Chondrocyte (in vitro differentiated cells): ENCODE results near the gene CP. TPM values are rescaled to one million over a fixed set of nuclear protein-coding genes. Genes with fewer than 3 reads are reported as not detected.
A peak's percentile ranks its signal among the peaks of the same experiment; 100 is the strongest.

Experiments used
- DNase-seq: peaks from one replicate; pipeline ENCODE4 v3.0.0; 2021; ENCODE audit warnings: mixed read lengths, low spot score
- H3K27ac Mint-ChIP-seq: one replicate; pipeline ENCODE4 v1.8.0; 2021; ENCODE audit warnings: mild to moderate bottlenecking, moderate library complexity, mixed read lengths; ENCODE audit not compliant: unreplicated experiment
- H3K27me3 Mint-ChIP-seq: 2 replicates; pipeline ENCODE4 v1.8.0; 2021; ENCODE audit warnings: low read depth, mixed read lengths
- H3K36me3 Mint-ChIP-seq: 2 replicates; pipeline ENCODE4 v1.8.0; 2021; ENCODE audit warnings: low read depth, mixed read lengths
- H3K4me1 Mint-ChIP-seq: 2 replicates; pipeline ENCODE4 v1.8.0; 2021; ENCODE audit warnings: low read depth, mild to moderate bottlenecking, mixed read lengths
- H3K4me3 Mint-ChIP-seq: one replicate; pipeline ENCODE4 v1.8.0; 2021; ENCODE audit warnings: mild to moderate bottlenecking, moderate library complexity, mixed read lengths; ENCODE audit not compliant: unreplicated experiment
- H3K9me3 Mint-ChIP-seq: 2 replicates; pipeline ENCODE4 v1.8.0; 2021; ENCODE audit warnings: low read depth, mixed read lengths
- CTCF ChIP-seq: fragments of 200-600 bp; sonication (generic); IDR thresholded peaks from 2 replicates; pipeline ENCODE4 v1.5.0; 2021; ENCODE audit warnings: antibody characterized with exemption, mild to moderate bottlenecking, moderate library complexity
- total RNA-seq: library from RNA; stranded (reverse); gene quantifications from 3 replicates; pipeline ENCODE4 v1.2.1, GENCODE V29; 2021

CP gene
- total RNA-seq, 1 donor from 2014 or later: not detected

GRCh38 chr3:149181182-149181581 is 40.4 kb downstream of the CP start:
- Mint-ChIP-seq H3K4me1 (peaks cover 9% of the 10 kb centered on the region), H3K27ac (no peak overlapping the region), H3K4me3 (no peak overlapping the region), H3K36me3 (peaks cover 5% of the 10 kb centered on the region), H3K9me3 (peaks cover 3% of the 10 kb centered on the region), H3K27me3 (no peaks in the 10 kb centered on the region)
- no peak for TF ChIP-seq CTCF
- DNase-seq: no peak

- Mint-ChIP-seq H3K27ac (no peak overlapping the region), H3K36me3 (peaks cover 5% of the 10 kb centered on the region), H3K27me3 (no peaks in the 10 kb centered on the region), H3K4me3 (no peak overlapping the region), H3K4me1 (peaks cover 9% of the 10 kb centered on the region), H3K9me3 (peaks cover 3% of the 10 kb centered on the region)
- DNase-seq: no peak
- TF ChIP-seq CTCF: peak; percentile 13
Measured at GRCh38 chr3:149180057-149180573, 41.5 kb downstream of the CP start.

GRCh38 chr3:149179220-149179619 is 42.4 kb downstream of the CP start:
- Mint-ChIP-seq H3K9me3 (peaks cover 3% of the 10 kb centered on the region), H3K36me3 (peaks cover 9% of the 10 kb centered on the region), H3K27ac (peak overlapping the region; percentile 64), H3K4me1 (peaks cover 13% of the 10 kb centered on the region), H3K27me3 (no peaks in the 10 kb centered on the region), H3K4me3 (no peak overlapping the region)
- no peak for DNase-seq
- no peak for TF ChIP-seq CTCF

- H3K27ac Mint-ChIP-seq: no peak overlapping the region
- TF ChIP-seq CTCF: no peak
- no peak for DNase-seq
- peaks cover 13% of the 10 kb centered on the region for H3K4me1 Mint-ChIP-seq
- H3K9me3 Mint-ChIP-seq: peaks cover 3% of the 10 kb centered on the region
- no peak overlapping the region for H3K4me3 Mint-ChIP-seq
- H3K36me3 Mint-ChIP-seq: peaks cover 18% of the 10 kb centered on the region
- no peaks in the 10 kb centered on the region for H3K27me3 Mint-ChIP-seq
Measured at GRCh38 chr3:149177122-149177521, 44.5 kb downstream of the CP start.

- Mint-ChIP-seq H3K27me3 (no peaks in the 10 kb centered on the region), H3K9me3 (peaks cover 3% of the 10 kb centered on the region), H3K4me3 (no peak overlapping the region), H3K27ac (no peak overlapping the region), H3K36me3 (peaks cover 24% of the 10 kb centered on the region), H3K4me1 (peaks cover 13% of the 10 kb centered on the region)
- DNase-seq: no peak
- TF ChIP-seq CTCF: no peak
Measured at GRCh38 chr3:149174901-149175300, 46.7 kb downstream of the CP start.
